Thyroid gland (tissue), 4 donors: ENCODE measurements around the gene SARDH.

Experiments used
- POLR2A ChIP-seq, 2 donors: fragments of 450-650 bp; IDR thresholded peaks; one replicate each; pipeline ENCODE4 v1.6.1; 2017; ENCODE audit warnings: antibody characterized with exemption in 2 of 2, mild to moderate bottlenecking in 2 of 2, moderate library complexity in 1 of 2
- TF ChIP-seq, protein P1 (sequence below), 6 experiments: fragments of 200-600 bp in 3 of 6; fragments of 450-650 bp in 3 of 6; sonication (generic) in 3 of 6; IDR thresholded peaks; one replicate each; pipeline ENCODE4 v1.5.1; 2016 to 2019; ENCODE audit warnings: antibody characterized with exemption in 6 of 6, mild to moderate bottlenecking in 2 of 6, inconsistent platforms in 1 of 6, moderate library complexity in 1 of 6

DNA sequence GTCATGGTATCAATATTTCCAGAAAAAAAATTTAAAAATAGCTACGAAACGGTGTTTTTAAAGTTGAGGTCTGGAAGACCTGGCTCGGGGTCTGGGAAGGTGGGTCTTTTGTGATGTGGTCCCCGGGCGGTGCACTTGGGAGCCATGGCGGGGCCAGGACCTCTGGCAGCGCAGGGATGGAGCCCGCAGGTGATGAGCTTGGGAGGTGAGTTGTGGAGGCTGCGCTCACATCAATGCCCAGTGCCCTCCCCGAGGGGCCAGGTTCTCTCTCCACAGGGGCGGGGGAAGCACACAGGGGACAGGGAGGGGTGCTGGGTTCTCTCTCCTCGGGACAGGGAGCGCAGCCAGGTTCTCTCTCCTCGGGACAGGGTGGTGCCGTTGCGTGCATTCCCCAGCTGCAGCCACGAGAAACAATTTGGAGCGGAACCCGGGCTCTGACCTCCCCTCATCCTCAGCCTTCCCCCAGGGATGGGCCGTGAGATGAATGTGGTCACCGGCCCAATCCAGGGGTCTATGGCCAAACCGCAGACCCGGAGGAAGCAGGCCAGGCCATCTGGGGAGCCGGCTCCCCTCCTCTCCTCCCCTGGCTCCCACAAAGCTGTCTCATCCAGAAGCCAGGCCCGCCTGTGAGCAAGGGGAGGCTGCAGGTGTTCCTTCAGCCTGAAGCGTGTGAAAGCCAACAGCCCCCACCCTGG, 76.2 kb downstream of the SARDH start:
- TF ChIP-seq, protein P1, sequence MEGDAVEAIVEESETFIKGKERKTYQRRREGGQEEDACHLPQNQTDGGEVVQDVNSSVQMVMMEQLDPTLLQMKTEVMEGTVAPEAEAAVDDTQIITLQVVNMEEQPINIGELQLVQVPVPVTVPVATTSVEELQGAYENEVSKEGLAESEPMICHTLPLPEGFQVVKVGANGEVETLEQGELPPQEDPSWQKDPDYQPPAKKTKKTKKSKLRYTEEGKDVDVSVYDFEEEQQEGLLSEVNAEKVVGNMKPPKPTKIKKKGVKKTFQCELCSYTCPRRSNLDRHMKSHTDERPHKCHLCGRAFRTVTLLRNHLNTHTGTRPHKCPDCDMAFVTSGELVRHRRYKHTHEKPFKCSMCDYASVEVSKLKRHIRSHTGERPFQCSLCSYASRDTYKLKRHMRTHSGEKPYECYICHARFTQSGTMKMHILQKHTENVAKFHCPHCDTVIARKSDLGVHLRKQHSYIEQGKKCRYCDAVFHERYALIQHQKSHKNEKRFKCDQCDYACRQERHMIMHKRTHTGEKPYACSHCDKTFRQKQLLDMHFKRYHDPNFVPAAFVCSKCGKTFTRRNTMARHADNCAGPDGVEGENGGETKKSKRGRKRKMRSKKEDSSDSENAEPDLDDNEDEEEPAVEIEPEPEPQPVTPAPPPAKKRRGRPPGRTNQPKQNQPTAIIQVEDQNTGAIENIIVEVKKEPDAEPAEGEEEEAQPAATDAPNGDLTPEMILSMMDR (IDR thresholded peaks at IDR 0.05): no peak
- no peak for TF ChIP-seq POLR2A (IDR thresholded peaks at IDR 0.05)
